Measurements from ENCODE around the gene PDXDC1.
A peak's percentile ranks its signal among the peaks of the same experiment; 100 is the strongest.
"Not testable (repeated sequence)": the region's sequence is repeated elsewhere in the genome, so short reads cannot be mapped to it uniquely, and the experiment has no call there.

The PDXDC1 gene

DNA sequence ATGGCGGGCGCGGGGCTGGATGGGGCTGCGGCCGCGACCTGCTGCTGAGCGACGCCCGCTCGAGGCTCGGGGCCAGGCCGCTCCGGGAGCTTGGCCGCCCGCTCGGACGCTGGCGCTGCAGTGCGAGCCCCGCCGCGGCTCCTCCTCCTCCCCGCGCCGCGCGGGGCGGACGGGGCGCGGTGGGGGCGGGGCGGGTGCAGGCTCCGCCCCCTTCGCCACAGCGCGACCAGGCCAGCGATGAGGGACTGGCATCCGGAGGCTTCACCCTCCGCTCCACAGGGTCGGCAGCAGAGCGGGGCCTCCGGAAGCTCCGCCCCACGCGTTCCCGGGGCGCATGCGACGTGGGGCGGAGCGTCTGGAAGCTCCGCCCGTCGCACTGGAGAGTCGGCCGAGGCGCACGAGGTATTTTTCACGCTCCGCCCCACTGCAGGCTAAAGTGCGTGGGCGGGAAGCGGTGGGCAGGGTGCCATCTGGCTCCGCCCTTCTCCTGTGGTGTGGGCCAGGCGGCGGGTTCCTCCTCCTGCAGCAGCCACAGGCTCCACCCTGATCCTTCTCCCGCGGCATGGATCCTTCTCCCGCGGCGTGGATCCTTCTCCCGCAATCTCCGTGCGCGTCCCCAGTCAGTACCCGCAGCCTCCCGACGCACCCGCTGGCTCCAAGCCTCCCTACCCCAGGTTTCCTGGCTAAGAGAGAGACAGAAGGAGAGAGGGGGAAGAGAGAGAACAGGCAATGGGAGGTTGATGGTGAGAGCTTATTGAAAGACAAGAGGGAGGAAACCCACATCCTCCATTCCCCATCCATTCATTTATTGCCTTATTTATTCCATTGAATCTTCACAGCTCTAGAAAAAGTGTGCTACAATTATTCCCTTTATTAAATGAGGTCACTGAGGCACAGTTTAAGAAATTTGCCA lies 180.1 kb downstream of the PDXDC1 start:
- peak overlapping the region; percentile 60 for H3K27ac ChIP-seq

DNA sequence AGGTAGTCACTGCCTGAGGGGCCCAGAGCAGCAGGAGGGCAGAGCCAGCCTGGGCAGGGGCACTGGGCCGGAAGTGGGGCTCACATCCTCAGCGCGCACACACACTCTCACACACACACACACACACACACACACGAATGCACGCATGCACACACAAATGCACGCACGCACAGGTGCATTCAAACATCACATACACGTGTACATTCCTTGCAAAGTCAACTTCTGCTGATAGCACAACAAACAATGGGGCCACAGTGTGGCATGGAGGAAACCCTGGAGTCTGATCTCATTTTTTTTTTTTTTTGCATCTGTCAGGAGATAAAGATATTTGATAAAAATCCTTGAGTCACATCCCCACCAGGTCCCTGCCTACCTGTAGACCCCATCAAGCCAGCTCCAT lies 182.8 kb downstream of the PDXDC1 start:
- H3K27ac ChIP-seq: not testable (repeated sequence)

DNA sequence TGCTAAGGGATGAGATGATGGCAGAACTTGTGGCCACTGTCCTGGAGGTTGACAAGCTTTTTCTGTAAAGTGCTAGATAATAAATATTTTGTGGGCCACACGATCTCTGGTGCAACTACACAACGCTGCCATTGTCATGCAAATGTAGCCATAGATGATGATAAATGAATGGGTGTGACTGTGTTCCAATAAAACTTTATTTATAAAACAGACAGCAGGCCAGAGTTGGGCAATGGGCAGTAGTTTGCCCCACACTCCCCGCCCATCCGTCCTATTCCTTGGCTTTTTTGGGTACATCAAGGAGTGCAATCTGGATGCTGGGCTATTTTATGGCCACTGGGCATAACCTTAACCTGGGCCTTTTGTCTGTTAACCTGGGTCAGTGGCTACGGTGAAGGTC lies 184.8 kb downstream of the PDXDC1 start:
- H3K27ac ChIP-seq: not testable (repeated sequence)

DNA sequence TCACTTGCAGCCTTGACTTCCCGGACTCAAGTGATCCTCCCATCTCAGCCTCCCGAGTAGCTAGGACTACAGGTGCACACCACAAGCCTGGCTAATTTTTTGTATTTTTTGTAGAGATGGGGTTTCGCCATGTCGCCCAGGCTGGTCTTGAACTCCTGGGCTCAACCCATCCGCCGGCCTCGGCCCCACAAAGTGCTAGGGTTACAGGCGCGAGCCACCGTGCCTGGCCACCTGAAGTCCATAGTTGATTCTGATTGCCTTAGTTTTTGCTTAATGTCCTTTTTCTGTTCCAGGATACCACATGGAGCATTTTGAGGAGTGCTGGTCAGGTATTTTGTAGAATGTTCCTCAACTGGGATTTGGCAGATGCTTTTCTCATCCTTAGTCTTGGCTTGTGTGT lies 185.7 kb downstream of the PDXDC1 start:
- not testable (repeated sequence) for H3K27ac ChIP-seq

DNA sequence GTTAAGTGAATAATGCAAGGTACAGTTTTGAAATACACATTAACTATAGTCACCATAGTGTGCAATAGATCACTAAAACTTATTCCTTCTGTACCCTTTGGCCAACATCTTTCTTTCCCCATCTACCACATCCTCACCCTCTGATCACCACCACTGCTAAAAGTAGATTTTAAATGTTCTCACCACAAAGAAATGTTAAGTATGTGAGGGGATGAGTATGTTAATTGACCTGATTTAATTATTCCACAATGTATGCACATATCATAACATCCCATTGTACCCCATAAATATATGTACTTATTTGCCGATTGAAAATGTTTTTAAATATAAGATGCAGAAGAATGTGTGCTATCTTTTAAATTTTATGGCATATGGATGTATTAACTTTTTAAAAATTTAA lies 188.2 kb downstream of the PDXDC1 start:
- H3K27ac ChIP-seq: not testable (repeated sequence)

DNA sequence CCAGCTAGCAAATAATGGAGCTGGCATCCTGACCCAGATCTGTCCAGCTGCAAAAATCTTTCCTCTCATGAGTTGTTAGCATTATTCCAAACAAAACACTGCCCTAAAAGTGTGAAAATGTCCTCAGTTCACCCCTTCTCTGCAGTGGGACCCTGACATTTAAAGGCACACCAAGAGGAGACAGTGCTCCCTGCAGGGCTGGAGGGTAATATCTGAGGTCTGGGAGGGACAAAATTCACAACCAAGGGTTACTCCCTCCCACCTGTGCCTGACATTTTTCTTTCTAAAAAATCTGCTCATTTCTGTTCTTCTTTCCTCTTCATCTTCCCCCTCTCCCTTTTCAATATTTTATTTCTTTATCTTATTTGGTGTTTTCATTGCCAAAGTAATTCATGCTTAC lies 191.4 kb downstream of the PDXDC1 start:
- not testable (repeated sequence) for H3K27ac ChIP-seq

DNA sequence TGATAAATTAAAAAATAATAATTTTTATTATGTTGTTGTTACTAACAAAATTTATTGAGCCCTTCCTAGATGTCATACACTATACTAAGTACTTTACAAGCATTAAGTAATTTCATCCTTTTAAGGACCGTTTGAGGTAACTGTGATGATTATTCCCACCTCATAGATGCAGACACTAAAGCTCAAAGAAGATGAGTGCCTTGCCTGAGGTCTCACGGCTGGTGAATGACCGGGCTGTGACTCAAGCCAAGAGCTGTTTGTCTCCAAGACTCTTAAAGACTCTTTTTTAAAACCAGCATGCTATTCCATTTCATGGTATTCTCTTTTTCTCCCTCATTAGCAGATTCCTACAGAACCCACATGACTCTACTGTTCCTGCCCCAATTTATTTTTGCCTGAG lies 193.5 kb downstream of the PDXDC1 start:
- not testable (repeated sequence) for H3K27ac ChIP-seq

DNA sequence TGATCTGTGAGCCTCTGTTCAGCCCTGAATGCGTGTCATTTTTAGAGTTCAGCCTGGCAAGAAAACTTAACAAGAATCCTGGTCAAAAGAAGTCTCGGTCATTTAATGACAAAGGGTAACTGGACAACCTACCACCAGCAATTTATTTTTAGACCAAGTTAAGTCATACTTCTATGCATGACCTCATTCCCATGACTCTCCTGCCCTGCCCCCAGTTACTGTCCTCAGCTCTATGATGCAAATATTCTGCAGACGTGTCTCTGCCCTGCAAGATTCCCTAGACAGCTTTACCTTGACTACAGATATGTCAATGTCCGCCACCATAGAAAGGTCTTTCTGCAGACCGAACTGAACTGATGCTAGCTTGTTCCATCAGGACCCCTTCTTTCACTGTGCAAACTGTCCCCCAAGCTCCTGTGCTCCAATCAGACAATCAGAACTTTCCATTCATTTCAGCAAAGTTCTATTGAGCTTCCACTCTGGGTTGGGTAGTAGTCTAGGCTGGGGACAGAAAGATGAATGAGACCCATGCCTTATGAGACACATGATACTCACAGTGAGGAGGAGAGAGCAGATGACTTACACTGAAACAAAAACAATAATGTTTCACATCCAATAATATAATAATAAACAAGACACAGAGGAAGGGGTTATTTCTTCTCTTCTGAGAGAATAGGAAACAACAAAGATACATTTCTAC lies 194.3 kb downstream of the PDXDC1 start:
- H3K27ac ChIP-seq: not testable (repeated sequence)

DNA sequence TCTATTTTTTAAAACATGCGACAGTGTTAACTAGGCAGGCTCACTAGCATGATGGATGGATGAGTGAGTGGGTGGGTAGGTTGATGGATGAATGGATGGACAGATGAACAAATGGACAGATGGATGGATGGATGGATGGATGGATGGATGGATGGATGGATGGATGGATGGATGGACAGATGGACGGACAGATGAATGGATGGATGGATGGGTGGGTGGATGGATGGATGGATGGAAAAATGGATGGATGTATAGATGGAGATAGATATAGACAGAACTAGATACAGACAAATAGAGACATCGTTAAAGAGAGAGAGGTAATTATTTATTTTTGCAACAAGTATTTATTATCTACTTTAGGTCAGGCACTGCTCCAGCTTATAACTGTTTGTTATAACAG lies 205.1 kb downstream of the PDXDC1 start:
- not testable (repeated sequence) for H3K27ac ChIP-seq

DNA sequence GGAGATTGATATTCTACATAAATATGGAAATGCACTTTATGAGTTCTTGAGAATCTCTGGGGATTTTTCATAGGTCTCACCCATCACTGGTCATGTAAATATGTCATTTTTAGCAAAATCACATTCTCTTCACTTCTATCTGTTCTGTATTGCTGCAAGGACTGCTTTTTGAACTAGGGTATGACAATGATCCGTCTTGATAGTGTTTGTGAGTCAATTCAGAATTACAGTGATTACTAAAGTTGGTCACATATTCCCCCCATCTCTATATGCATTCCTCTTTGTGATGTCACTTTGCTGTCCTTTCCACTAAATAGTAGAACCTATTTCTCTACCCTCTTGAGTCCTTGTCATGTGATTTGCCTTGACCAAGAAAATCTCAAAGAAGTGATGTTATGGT lies 206.1 kb downstream of the PDXDC1 start:
- not testable (repeated sequence) for H3K27ac ChIP-seq

DNA sequence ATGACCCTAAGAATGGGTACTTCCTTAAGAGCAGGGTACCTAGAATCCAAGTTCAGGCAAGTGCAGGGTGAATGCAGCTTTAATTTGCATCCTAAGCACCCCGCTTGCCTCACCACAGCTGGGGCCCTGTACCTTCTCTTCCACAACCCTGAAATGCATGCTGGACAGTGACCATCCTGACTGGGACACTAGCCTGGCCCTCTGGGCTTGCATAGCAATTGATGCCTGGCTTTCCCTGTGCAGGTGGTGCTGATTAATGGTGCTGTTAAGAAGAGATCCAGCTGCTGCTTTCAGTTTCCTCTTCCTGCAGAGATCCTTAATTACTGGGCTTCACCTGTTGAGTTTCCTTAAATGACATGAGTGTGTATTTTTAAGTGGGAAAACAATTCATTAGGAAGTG lies 209.2 kb downstream of the PDXDC1 start:
- not testable (repeated sequence) for H3K27ac ChIP-seq
